Lower leg skin (tissue), 4 donors: ENCODE measurements around the gene SLC26A3. TPM values are rescaled to one million over a fixed set of nuclear protein-coding genes. Genes with fewer than 3 reads are reported as not detected.

Source experiments
- DNase-seq, 2 donors: peaks; one replicate each; pipeline ENCODE4 v3.0.0-alpha.2; 2019; ENCODE audit warnings: low spot score in 2 of 2
- H3K4me3 ChIP-seq: fragments of 200-600 bp; sonication (generic); 2 replicates; pipeline ENCODE4 v1.5.1; 2017; ENCODE audit warnings: mild to moderate bottlenecking, low read depth; ENCODE audit not compliant: poor library complexity, severe bottlenecking
- POLR2A ChIP-seq, 2 donors: fragments of 450-650 bp; IDR thresholded peaks; one replicate each; pipeline ENCODE4 v1.6.1; 2016 to 2017; ENCODE audit warnings: antibody characterized with exemption in 2 of 2, mild to moderate bottlenecking in 1 of 2, moderate library complexity in 1 of 2
- WGBS, 2 donors: methylation state at CpG; one replicate each; pipeline ENCODE4 v1.1.5; 2018; 5-methylcytosine and 5-hydroxymethylcytosine counted together
- intact Hi-C: fragments of 100-400 bp; cut with DNase I; formaldehyde crosslinking; loops from one replicate; pipeline ENCODE4 v1.15.0; 2023; ENCODE audit warnings: low total_unique reads
- total RNA-seq, 4 donors: library from RNA; depleted of rRNA; stranded (reverse); fragments of >200 nt; gene quantifications; one replicate each; pipeline ENCODE4 v1.1.0, GENCODE V29; 2016
- TF ChIP-seq, protein P1 (sequence below), 3 donors: fragments of 450-650 bp; IDR thresholded peaks; one replicate each; pipeline ENCODE4 v1.5.1; 2016; ENCODE audit warnings: antibody characterized with exemption in 3 of 3, mild to moderate bottlenecking in 3 of 3, moderate library complexity in 2 of 3

Gene SLC26A3
- total RNA-seq, 4 donors from 2014 or later, result 0.13 TPM; not detected in 3

- WGBS, 2 donors, result 76 to 95% methylated on average over 6 of the region's 6 CpGs
- no peak for TF ChIP-seq POLR2A (IDR thresholded peaks at IDR 0.05)
- no peak overlapping the region for H3K4me3 ChIP-seq
- no peak for DNase-seq
- intact Hi-C loops, result no loop called here
Observed at GRCh38 chr7:107779647-107780099, 23.4 kb downstream of the SLC26A3 start.

- intact Hi-C loops, result no loop called here
- no peak for DNase-seq
- no peak overlapping the region for H3K4me3 ChIP-seq
- 89 to 92% methylated on average over 4 of the region's 4 CpGs for WGBS, 2 donors
- no peak for TF ChIP-seq POLR2A (IDR thresholded peaks at IDR 0.05)
- TF ChIP-seq, protein P1, sequence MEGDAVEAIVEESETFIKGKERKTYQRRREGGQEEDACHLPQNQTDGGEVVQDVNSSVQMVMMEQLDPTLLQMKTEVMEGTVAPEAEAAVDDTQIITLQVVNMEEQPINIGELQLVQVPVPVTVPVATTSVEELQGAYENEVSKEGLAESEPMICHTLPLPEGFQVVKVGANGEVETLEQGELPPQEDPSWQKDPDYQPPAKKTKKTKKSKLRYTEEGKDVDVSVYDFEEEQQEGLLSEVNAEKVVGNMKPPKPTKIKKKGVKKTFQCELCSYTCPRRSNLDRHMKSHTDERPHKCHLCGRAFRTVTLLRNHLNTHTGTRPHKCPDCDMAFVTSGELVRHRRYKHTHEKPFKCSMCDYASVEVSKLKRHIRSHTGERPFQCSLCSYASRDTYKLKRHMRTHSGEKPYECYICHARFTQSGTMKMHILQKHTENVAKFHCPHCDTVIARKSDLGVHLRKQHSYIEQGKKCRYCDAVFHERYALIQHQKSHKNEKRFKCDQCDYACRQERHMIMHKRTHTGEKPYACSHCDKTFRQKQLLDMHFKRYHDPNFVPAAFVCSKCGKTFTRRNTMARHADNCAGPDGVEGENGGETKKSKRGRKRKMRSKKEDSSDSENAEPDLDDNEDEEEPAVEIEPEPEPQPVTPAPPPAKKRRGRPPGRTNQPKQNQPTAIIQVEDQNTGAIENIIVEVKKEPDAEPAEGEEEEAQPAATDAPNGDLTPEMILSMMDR (IDR thresholded peaks at IDR 0.05), result no peak
Observed at GRCh38 chr7:107778283-107778682, 24.7 kb downstream of the SLC26A3 start.

GRCh38 chr7:107777702-107778101 lies 25.3 kb downstream of the SLC26A3 start:
- intact Hi-C loops, result no loop called here
- no peak overlapping the region for H3K4me3 ChIP-seq
- TF ChIP-seq, protein P1 (IDR thresholded peaks at IDR 0.05), result no peak
- TF ChIP-seq POLR2A (IDR thresholded peaks at IDR 0.05), result no peak
- no peak for DNase-seq
- 66 to 75% methylated on average over 3 of the region's 3 CpGs for WGBS, 2 donors

- DNase-seq, result no peak
- no peak overlapping the region for H3K4me3 ChIP-seq
- WGBS, 2 donors, result 47 to 54% methylated on average over 2 of the region's 2 CpGs
- TF ChIP-seq, protein P1 (IDR thresholded peaks at IDR 0.05), result no peak
- TF ChIP-seq POLR2A (IDR thresholded peaks at IDR 0.05), result no peak
- intact Hi-C loops, result no loop called here
Observed at GRCh38 chr7:107773027-107773426, 30.0 kb downstream of the SLC26A3 start.

DNA sequence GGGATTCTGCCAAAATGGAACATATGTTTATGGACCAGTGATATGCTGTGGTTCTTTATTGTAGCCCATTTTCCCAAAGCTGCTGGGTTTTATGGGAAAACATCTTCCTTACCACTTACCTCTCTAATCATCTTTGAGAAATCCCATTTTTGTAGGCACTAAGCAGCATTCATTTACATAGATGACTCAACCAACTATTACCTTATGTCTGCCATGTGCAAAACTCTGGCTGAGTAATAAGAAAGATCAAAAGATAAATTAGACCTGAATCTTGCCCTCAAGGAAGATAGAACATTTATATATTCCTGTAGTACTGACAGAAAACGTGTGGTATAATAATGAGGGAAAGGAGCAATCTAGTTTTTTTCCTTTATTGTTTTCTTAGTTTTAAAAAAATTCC lies 34.8 kb downstream of the SLC26A3 start:
- 23 to 30% methylated on average over 1 of the region's 1 CpG for WGBS, 2 donors
- intact Hi-C loops, result no loop called here
- no peak for DNase-seq
- TF ChIP-seq, protein P1 (IDR thresholded peaks at IDR 0.05), result no peak
- no peak for TF ChIP-seq POLR2A (IDR thresholded peaks at IDR 0.05)
- H3K4me3 ChIP-seq, result no peak overlapping the region

DNA sequence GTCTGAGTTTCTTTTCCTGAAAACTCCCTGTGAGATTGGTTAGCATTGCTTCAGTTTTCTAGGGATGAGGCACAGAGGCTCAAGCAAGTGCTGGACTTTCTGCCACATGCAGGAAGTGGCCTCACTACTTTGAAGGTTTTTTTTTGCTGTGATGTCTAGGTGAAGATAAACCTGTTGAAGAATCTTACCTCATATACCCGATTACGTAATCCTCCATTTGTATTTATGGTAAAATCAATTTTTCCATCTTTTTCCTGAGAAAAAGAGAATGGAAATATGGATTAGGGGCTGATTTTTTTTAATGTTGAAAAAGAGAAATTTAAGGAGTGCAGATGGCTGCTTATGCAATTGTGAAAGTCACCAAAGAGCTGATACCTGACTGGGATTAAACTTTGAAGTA lies 35.6 kb downstream of the SLC26A3 start:
- H3K4me3 ChIP-seq, result no peak overlapping the region
- no peak for TF ChIP-seq POLR2A (IDR thresholded peaks at IDR 0.05)
- TF ChIP-seq, protein P1 (IDR thresholded peaks at IDR 0.05), result no peak
- intact Hi-C loops, result no loop called here
- WGBS, 2 donors, result 96% methylated on average over 2 of the region's 2 CpGs
- no peak for DNase-seq
